GM15510 (cell line): ENCODE measurements around the gene ZNF777.

Source experiments
- POLR2A ChIP-seq: IDR thresholded peaks from 3 replicates; pipeline ENCODE4 v1.6.1; 2011; ENCODE audit warnings: borderline replicate concordance; ENCODE audit not compliant: insufficient read length; ENCODE audit errors: extremely low read depth

The ZNF777 gene

GRCh38 chr7:149466364-149466763 lies 5.5 kb upstream of the ZNF777 start:
- TF ChIP-seq POLR2A = no peak

- TF ChIP-seq POLR2A = no peak
These were observed 2.8 kb upstream of the ZNF777 start for GRCh38 chr7:149463500-149464161.

- TF ChIP-seq POLR2A = no peak
These were observed 1.2 kb upstream of the ZNF777 start for GRCh38 chr7:149462101-149462520.

- no peak for TF ChIP-seq POLR2A
These were observed 1.1 kb downstream of the ZNF777 start for GRCh38 chr7:149459540-149460452.

- no peak for TF ChIP-seq POLR2A
These were observed 1.7 kb downstream of the ZNF777 start for GRCh38 chr7:149459201-149459539.

GRCh38 chr7:149458235-149458634 lies 2.6 kb downstream of the ZNF777 start:
- TF ChIP-seq POLR2A = no peak

- TF ChIP-seq POLR2A = no peak
These were observed 3.1 kb downstream of the ZNF777 start for GRCh38 chr7:149457766-149458165.

- no peak for TF ChIP-seq POLR2A
These were observed 4.1 kb downstream of the ZNF777 start for GRCh38 chr7:149456506-149457421.

GRCh38 chr7:149455175-149455950 lies 5.5 kb downstream of the ZNF777 start:
- TF ChIP-seq POLR2A = no peak

- no peak for TF ChIP-seq POLR2A
These were observed 6.1 kb downstream of the ZNF777 start for GRCh38 chr7:149454750-149455149.

- no peak for TF ChIP-seq POLR2A
These were observed 6.9 kb downstream of the ZNF777 start for GRCh38 chr7:149454006-149454405.

- no peak for TF ChIP-seq POLR2A
These were observed 10.0 kb downstream of the ZNF777 start for GRCh38 chr7:149450821-149451220.

- TF ChIP-seq POLR2A = no peak
These were observed 11.0 kb downstream of the ZNF777 start for GRCh38 chr7:149449897-149450296.

- no peak for TF ChIP-seq POLR2A
These were observed 11.9 kb downstream of the ZNF777 start for GRCh38 chr7:149448961-149449360.
